Smooth muscle cell (in vitro differentiated cells): ENCODE results near the gene PEDS1. TPM values are rescaled to one million over a fixed set of nuclear protein-coding genes. Genes with fewer than 3 reads are reported as not detected.
A peak's percentile ranks its signal among the peaks of the same experiment; 100 is the strongest.

ENCODE experiments used
- DNase-seq: peaks from one replicate; lab custom pipeline; 2025; ENCODE audit not compliant: unreplicated experiment; lab: John Stamatoyannopoulos, UW
- H2AFZ ChIP-seq: fragments of 200-600 bp; sonication (generic); 2 replicates; pipeline ENCODE4 v1.6.0; 2016; ENCODE audit warnings: antibody characterized with exemption, low read depth, mild to moderate bottlenecking
- H3F3A ChIP-seq: fragments of 200-600 bp; sonication (generic); 2 replicates; pipeline ENCODE4 v1.6.0; 2017; ENCODE audit warnings: antibody characterized with exemption, low read depth
- H3K27ac ChIP-seq: fragments of 200-600 bp; sonication (generic); 2 replicates; pipeline ENCODE4 v1.5.1; 2016; ENCODE audit warnings: low read depth, mild to moderate bottlenecking
- H3K27me3 ChIP-seq: fragments of 200-600 bp; sonication (generic); 2 replicates; pipeline ENCODE4 v1.6.1; 2016; ENCODE audit warnings: low read depth, mild to moderate bottlenecking
- H3K36me3 ChIP-seq: fragments of 200-600 bp; sonication (generic); 2 replicates; pipeline ENCODE4 v1.5.1; 2016; ENCODE audit warnings: low read depth
- H3K4me1 ChIP-seq: fragments of 200-600 bp; sonication (generic); 2 replicates; pipeline ENCODE4 v1.5.1; 2016; ENCODE audit warnings: low read depth
- H3K4me2 ChIP-seq: fragments of 200-600 bp; sonication (generic); 2 replicates; pipeline ENCODE4 v1.6.0; 2016; ENCODE audit warnings: mild to moderate bottlenecking
- H3K4me3 ChIP-seq: fragments of 200-600 bp; sonication (generic); 2 replicates; pipeline ENCODE4 v1.5.1; 2016; ENCODE audit warnings: mild to moderate bottlenecking
- H3K79me2 ChIP-seq: fragments of 200-600 bp; sonication (generic); 2 replicates; pipeline ENCODE4 v1.6.0; 2016; ENCODE audit warnings: low read depth, mild to moderate bottlenecking
- H3K9ac ChIP-seq: fragments of 200-600 bp; sonication (generic); 2 replicates; pipeline ENCODE4 v1.6.0; 2016; ENCODE audit warnings: low read depth
- H3K9me3 ChIP-seq: fragments of 200-600 bp; sonication (generic); replicated peaks from 2 replicates; pipeline ENCODE4 v1.5.1; 2016; ENCODE audit warnings: low read depth
- H4K20me1 ChIP-seq: fragments of 200-600 bp; sonication (generic); 2 replicates; pipeline ENCODE4 v1.6.0; 2016; ENCODE audit warnings: low read depth
- WGBS: methylation state at CpG from one replicate; pipeline ENCODE4 v1.1.7; 2016; ENCODE audit warnings: low lambda C conversion rate; 5-methylcytosine and 5-hydroxymethylcytosine counted together
- polyA plus RNA-seq: library from polyadenylated mRNA; unstranded; fragments of >200 nt; fragmentation: Nextera tagmentation; extraction: Ambion mirVana; gene quantifications from 2 replicates; pipeline ENCODE4 v1.2.1, GENCODE V29; 2016
- total RNA-seq: library from RNA; depleted of rRNA; stranded (reverse); fragments of >200 nt; gene quantifications from 2 replicates; pipeline ENCODE4 v1.2.3, GENCODE V29; 2014
- TF ChIP-seq, protein P1 (sequence below): fragments of 200-600 bp; sonication (generic); IDR thresholded peaks from 2 replicates; pipeline ENCODE4 v1.5.1; 2017; ENCODE audit warnings: borderline replicate concordance, mild to moderate bottlenecking, antibody characterized with exemption; ENCODE audit not compliant: insufficient read depth, poor library complexity, severe bottlenecking

The PEDS1 gene
- total and polyA plus RNA-seq, 2 experiments from 2014 or later = 45.8 to 47.4 TPM

DNA sequence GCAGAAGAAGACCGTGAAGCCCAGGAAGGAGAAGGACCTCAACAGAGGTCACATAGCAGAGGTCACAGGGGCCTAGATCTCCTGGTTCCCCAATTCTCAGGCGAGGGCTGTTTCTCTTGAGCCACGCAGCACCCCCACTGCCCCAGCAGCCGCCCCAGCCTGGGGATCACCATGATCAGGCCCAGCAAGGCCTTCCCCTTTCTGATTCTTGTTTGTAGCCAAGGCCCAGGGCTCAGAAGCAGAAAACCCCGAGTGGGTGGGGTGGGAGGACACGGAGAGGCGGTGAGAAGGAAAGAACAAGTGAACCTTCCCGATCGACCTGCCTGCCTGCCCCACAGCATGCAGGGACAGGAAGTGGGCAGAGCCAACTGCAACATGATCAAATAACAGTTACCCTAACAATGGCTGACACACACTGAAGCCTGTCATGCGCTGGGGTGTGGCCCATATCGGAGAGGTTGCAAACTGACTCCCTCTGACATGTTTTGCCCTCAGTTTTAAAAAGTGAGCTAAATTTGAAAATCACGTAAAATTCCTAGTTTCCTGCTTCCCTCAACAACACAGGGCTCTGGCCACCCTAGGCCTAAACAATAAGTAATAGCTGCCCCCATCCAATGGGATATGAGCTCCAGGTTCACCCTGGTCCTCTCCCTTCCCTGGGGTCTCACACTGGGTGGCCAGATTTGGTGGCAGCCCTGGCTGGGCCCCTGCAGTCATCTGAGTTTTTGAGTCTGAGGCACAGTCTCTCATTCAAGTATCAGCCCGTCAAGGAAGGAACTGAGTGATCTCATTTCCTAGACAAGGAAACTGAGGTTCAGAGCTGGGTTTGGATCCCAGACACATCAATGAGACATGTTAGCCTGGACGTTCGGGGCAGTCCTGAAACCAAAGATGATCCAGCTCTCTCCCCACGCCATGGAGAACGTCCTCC is 6.5 kb downstream of the PEDS1 start:
- Histone ChIP-seq H3K27me3 (no peaks in the 10 kb centered on the region), H3K27ac (peak overlapping the region; percentile 98), H3F3A (peaks cover 11% of the 10 kb centered on the region), H3K36me3 (no peaks in the 10 kb centered on the region), H2AFZ (no peak overlapping the region), H4K20me1 (peaks cover 51% of the 10 kb centered on the region), H3K4me1 (peaks cover 12% of the 10 kb centered on the region), H3K79me2 (peaks cover 89% of the 10 kb centered on the region), H3K9ac (peak overlapping the region; percentile 68), H3K9me3 (no peaks in the 10 kb centered on the region), H3K4me3 (no peak overlapping the region), H3K4me2 (peak overlapping the region; percentile 51)
- TF ChIP-seq, protein P1, sequence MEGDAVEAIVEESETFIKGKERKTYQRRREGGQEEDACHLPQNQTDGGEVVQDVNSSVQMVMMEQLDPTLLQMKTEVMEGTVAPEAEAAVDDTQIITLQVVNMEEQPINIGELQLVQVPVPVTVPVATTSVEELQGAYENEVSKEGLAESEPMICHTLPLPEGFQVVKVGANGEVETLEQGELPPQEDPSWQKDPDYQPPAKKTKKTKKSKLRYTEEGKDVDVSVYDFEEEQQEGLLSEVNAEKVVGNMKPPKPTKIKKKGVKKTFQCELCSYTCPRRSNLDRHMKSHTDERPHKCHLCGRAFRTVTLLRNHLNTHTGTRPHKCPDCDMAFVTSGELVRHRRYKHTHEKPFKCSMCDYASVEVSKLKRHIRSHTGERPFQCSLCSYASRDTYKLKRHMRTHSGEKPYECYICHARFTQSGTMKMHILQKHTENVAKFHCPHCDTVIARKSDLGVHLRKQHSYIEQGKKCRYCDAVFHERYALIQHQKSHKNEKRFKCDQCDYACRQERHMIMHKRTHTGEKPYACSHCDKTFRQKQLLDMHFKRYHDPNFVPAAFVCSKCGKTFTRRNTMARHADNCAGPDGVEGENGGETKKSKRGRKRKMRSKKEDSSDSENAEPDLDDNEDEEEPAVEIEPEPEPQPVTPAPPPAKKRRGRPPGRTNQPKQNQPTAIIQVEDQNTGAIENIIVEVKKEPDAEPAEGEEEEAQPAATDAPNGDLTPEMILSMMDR = no peak
- WGBS = 70% methylated on average over 17 of the region's 17 CpGs
- no peak for DNase-seq

DNA sequence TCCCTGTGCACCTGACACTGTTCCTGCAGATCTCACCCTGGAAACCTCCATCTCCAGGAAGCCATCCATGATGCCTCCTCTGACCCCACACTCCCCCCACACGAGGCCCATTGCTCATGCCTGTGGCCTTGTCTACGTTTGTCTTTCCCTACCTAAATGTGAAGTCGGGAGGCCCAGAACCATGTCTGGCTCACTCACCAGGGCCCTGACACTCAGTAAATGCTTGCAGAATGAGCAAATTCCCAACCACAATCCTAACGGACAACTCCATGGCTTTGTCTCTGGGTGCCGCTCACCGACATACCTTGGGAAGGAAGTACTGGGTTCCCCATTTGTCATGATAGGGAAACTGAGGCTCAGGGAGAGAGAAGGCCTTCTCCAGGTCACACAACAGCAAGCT is 7.3 kb downstream of the PEDS1 start:
- Histone ChIP-seq H3K9ac (peak overlapping the region; percentile 73), H4K20me1 (peaks cover 57% of the 10 kb centered on the region), H3F3A (peaks cover 11% of the 10 kb centered on the region), H3K27me3 (no peaks in the 10 kb centered on the region), H3K4me1 (peaks cover 12% of the 10 kb centered on the region), H3K27ac (peak overlapping the region; percentile 98), H3K4me3 (no peak overlapping the region), H3K4me2 (peak overlapping the region; percentile 51), H3K79me2 (peaks cover 89% of the 10 kb centered on the region), H2AFZ (no peak overlapping the region), H3K36me3 (no peaks in the 10 kb centered on the region), H3K9me3 (no peaks in the 10 kb centered on the region)
- DNase-seq = no peak
- WGBS = 54% methylated on average over 6 of the region's 6 CpGs
- TF ChIP-seq, protein P1 = no peak

DNA sequence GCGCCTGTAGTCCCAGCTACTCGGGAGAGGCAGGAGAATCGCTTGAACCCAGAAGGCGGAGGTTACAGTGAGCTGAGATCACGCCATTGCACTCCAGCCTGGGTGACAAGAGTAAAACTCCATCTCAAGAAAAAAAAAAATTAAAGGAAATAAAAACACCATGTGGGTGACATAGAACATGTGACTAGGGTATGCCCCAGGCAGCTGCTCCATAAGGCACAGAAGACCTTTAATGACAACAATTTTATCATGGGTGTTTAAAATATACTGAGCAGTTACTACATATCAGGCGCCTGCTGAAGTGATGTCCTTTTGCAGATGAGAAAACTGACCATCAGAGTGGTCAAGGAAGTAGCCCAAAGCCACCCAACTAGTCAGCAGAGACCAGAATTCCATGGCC is 8.0 kb downstream of the PEDS1 start:
- DNase-seq = no peak
- peaks cover 11% of the 10 kb centered on the region for H3K4me1 ChIP-seq
- peak overlapping the region; percentile 73 for H3K9ac ChIP-seq
- H3F3A ChIP-seq = peaks cover 11% of the 10 kb centered on the region
- no peak overlapping the region for H2AFZ ChIP-seq
- H4K20me1 ChIP-seq = peaks cover 57% of the 10 kb centered on the region
- no peaks in the 10 kb centered on the region for H3K9me3 ChIP-seq
- peaks cover 88% of the 10 kb centered on the region for H3K79me2 ChIP-seq
- peak overlapping the region; percentile 98 for H3K27ac ChIP-seq
- TF ChIP-seq, protein P1 = no peak
- H3K36me3 ChIP-seq = no peaks in the 10 kb centered on the region
- 96% methylated on average over 6 of the region's 6 CpGs for WGBS
- H3K4me3 ChIP-seq = no peak overlapping the region
- no peaks in the 10 kb centered on the region for H3K27me3 ChIP-seq
- H3K4me2 ChIP-seq = no peak overlapping the region

DNA sequence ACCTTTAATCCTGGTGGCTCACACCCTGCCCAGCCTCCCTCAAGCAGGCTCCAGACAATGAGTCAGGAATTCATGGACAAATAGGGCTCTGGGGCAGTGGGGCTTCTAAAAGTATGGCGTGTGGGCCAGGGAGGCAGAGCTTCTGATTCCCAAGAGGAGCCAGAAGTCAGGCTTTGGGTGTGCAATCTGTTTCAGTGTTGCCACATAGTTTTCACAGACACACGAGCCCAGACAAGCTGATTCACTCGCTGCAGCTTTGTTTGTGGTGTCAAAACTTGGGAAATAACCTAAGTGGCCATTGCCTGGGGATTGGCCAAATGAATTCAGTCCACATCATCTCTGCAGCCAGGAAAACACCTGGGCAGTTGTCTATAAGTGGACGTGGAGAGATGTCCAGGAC is 9.2 kb downstream of the PEDS1 start:
- no peaks in the 10 kb centered on the region for H3K36me3 ChIP-seq
- no peak overlapping the region for H3K4me3 ChIP-seq
- H3F3A ChIP-seq = peaks cover 11% of the 10 kb centered on the region
- H3K27ac ChIP-seq = peak overlapping the region; percentile 98
- H3K9ac ChIP-seq = peak overlapping the region; percentile 86
- H3K9me3 ChIP-seq = no peaks in the 10 kb centered on the region
- H2AFZ ChIP-seq = no peak overlapping the region
- 13% methylated on average over 4 of the region's 4 CpGs for WGBS
- peak overlapping the region; percentile 39 for H3K4me2 ChIP-seq
- peaks cover 88% of the 10 kb centered on the region for H3K79me2 ChIP-seq
- TF ChIP-seq, protein P1 = no peak
- DNase-seq = peak; percentile 23
- no peaks in the 10 kb centered on the region for H3K27me3 ChIP-seq
- H3K4me1 ChIP-seq = peaks cover 9% of the 10 kb centered on the region
- peaks cover 55% of the 10 kb centered on the region for H4K20me1 ChIP-seq
